ENCODE results near the gene ABCD4. TPM values are rescaled to one million over a fixed set of nuclear protein-coding genes. Genes with fewer than 3 reads are reported as not detected.

ABCD4 gene
- polyA plus RNA-seq, 3 donors: 13.9 to 54.1 (median 14.2) TPM

GRCh38 chr14:74241652-74242017, 61.1 kb downstream of the ABCD4 start:
- Histone ChIP-seq H3K79me2 (ENCODE audit: insufficient read depth, low read length) (no peaks in the 10 kb centered on the region), H3K4me1 (ENCODE audit: control insufficient read depth in 1 of 2, insufficient read depth in 2 of 2, low read length in 2 of 2) (peaks cover 14 to 15% of the 10 kb centered on the region in 2 donors), H3K36me3 (replicated peaks in 1 of 2; ENCODE audit: control insufficient read depth in 1 of 2, insufficient read depth in 2 of 2, low read length in 2 of 2) (no peaks in the 10 kb centered on the region), H3K27ac (ENCODE audit: low read depth in 1 of 2, low read length in 2 of 2) (no peak overlapping the region), H3K27me3 (ENCODE audit: control insufficient read depth in 2 of 2, insufficient read depth in 2 of 2, low read length in 2 of 2) (peaks cover 70 to 98% of the 10 kb centered on the region in 2 donors), H3K9ac (ENCODE audit: insufficient read depth, low read length, poor library complexity, severe bottlenecking) (no peak overlapping the region), H3K4me2 (replicated peaks; ENCODE audit: extremely low read depth, low read length, poor library complexity, severe bottlenecking) (no peak overlapping the region), H4K20me1 (ENCODE audit: insufficient read depth, low read length) (no peaks in the 10 kb centered on the region), H2AFZ (ENCODE audit: insufficient read depth, low read depth, low read length, poor library complexity, severe bottlenecking) (no peak overlapping the region), H3K9me3 (replicated peaks in 1 of 2; ENCODE audit: control insufficient read depth in 1 of 2, insufficient read depth in 1 of 2, low read length in 2 of 2) (peaks cover 0 to 47% of the 10 kb centered on the region in 2 donors), H3K4me3 (replicated peaks in 1 of 3; ENCODE audit: low read depth in 2 of 3, low read length in 3 of 3) (no peak overlapping the region)
- TF ChIP-seq CTCF (IDR thresholded peaks at IDR 0.05): no peak
- Mint-ChIP-seq H3K9me3 (peaks cover 0 to 15% (median 5%) of the 10 kb centered on the region in 7 donors), H3K27me3 (ENCODE audit: low read depth in 3 of 3) (peaks cover 87 to 100% (median 91%) of the 10 kb centered on the region in 3 donors), H3K27ac (peak overlapping the region in 1 of 7 donors; percentile 6), H3K4me1 (peaks cover 23% of the 10 kb centered on the region), H3K4me3 (peak overlapping the region; percentile 27 to 77), H3K36me3 (peaks cover 0 to 5% of the 10 kb centered on the region in 2 donors)
- no peak for DNase-seq
- intact Hi-C loops (cut with micrococcal nuclease): no loop called here
- WGBS (ENCODE audit: insufficient coverage): 4% methylated on average over 10 of the region's 14 CpGs

- Histone ChIP-seq H3K27ac (ENCODE audit: low read depth in 1 of 2, low read length in 2 of 2) (no peak overlapping the region), H3K36me3 (replicated peaks in 1 of 2; ENCODE audit: control insufficient read depth in 1 of 2, insufficient read depth in 2 of 2, low read length in 2 of 2) (no peaks in the 10 kb centered on the region), H3K79me2 (ENCODE audit: insufficient read depth, low read length) (no peaks in the 10 kb centered on the region), H3K4me2 (replicated peaks; ENCODE audit: extremely low read depth, low read length, poor library complexity, severe bottlenecking) (peak overlapping the region; percentile 42), H2AFZ (ENCODE audit: insufficient read depth, low read depth, low read length, poor library complexity, severe bottlenecking) (no peak overlapping the region), H3K9ac (ENCODE audit: insufficient read depth, low read length, poor library complexity, severe bottlenecking) (no peak overlapping the region), H3K4me3 (replicated peaks in 1 of 3; ENCODE audit: low read depth in 2 of 3, low read length in 3 of 3) (peak overlapping the region in 1 of 3 experiments; percentile 39), H3K9me3 (replicated peaks in 1 of 2; ENCODE audit: control insufficient read depth in 1 of 2, insufficient read depth in 1 of 2, low read length in 2 of 2) (peaks cover 0 to 47% of the 10 kb centered on the region in 2 donors), H4K20me1 (ENCODE audit: insufficient read depth, low read length) (no peaks in the 10 kb centered on the region), H3K4me1 (ENCODE audit: control insufficient read depth in 1 of 2, insufficient read depth in 2 of 2, low read length in 2 of 2) (peaks cover 14 to 15% of the 10 kb centered on the region in 2 donors), H3K27me3 (ENCODE audit: control insufficient read depth in 2 of 2, insufficient read depth in 2 of 2, low read length in 2 of 2) (peaks cover 70 to 95% of the 10 kb centered on the region in 2 donors)
- 3% methylated on average over 78 of the region's 80 CpGs for WGBS (ENCODE audit: insufficient coverage)
- H3K4me1 Mint-ChIP-seq: peaks cover 23% of the 10 kb centered on the region
- intact Hi-C loops (cut with micrococcal nuclease): no loop called here
- no peak overlapping the region for H3K27ac Mint-ChIP-seq
- TF ChIP-seq CTCF (IDR thresholded peaks at IDR 0.05): no peak
- no peak for DNase-seq
- peak overlapping the region; percentile 27 to 81 for H3K4me3 Mint-ChIP-seq
- peaks cover 91 to 100% (median 94%) of the 10 kb centered on the region in 3 donors for H3K27me3 Mint-ChIP-seq (ENCODE audit: low read depth in 3 of 3)
- peaks cover 0 to 5% of the 10 kb centered on the region in 2 donors for H3K36me3 Mint-ChIP-seq
- peaks cover 0 to 15% (median 5%) of the 10 kb centered on the region in 7 donors for H3K9me3 Mint-ChIP-seq
Observed at GRCh38 chr14:74240794-74241651, 61.7 kb downstream of the ABCD4 start.
